ENCODE results near the gene PARN. TPM values are rescaled to one million over a fixed set of nuclear protein-coding genes. Genes with fewer than 3 reads are reported as not detected.

Gene PARN
- total and polyA plus RNA-seq, 2 donors, result 20.4 to 24.8 TPM

Other genes with a start within 250 kb of the PARN start
- 35.9 TPM for gene BFAR, start 2.7 kb upstream of the PARN start, total RNA-seq
- 44.4 TPM for gene BFAR, start 2.7 kb upstream of the PARN start, polyA plus RNA-seq
- not detected for gene PLA2G10, start 64.0 kb upstream of the PARN start, total RNA-seq
- gene PLA2G10, start 64.0 kb upstream of the PARN start, polyA plus RNA-seq, result 0.57 TPM
- gene NPIPA3, start 73.2 kb upstream of the PARN start, total RNA-seq, result 0.09 TPM
- gene NPIPA3, start 73.2 kb upstream of the PARN start, polyA plus RNA-seq, result 0.39 TPM
- 0.38 TPM for gene NPIPA2, start 112.3 kb upstream of the PARN start, total RNA-seq
- 2.9 TPM for gene NPIPA2, start 112.3 kb upstream of the PARN start, polyA plus RNA-seq
- 22.8 TPM for gene NOMO1, start 203.5 kb upstream of the PARN start, total RNA-seq
- gene NOMO1, start 203.5 kb upstream of the PARN start, polyA plus RNA-seq, result 18.1 TPM